HG02870 (cell line): ENCODE measurements around the gene CRB2.
"Not testable (repeated sequence)": the region's sequence is repeated elsewhere in the genome, so short reads cannot be mapped to it uniquely, and the experiment has no call there.

Source experiments
- ATAC-seq: cut with Tn5 transposase; IDR thresholded peaks from one replicate; pipeline ENCODE4 v1.9.1; 2021; ENCODE audit warnings: mild to moderate bottlenecking, moderate library complexity; ENCODE audit not compliant: unreplicated experiment

Gene CRB2

DNA sequence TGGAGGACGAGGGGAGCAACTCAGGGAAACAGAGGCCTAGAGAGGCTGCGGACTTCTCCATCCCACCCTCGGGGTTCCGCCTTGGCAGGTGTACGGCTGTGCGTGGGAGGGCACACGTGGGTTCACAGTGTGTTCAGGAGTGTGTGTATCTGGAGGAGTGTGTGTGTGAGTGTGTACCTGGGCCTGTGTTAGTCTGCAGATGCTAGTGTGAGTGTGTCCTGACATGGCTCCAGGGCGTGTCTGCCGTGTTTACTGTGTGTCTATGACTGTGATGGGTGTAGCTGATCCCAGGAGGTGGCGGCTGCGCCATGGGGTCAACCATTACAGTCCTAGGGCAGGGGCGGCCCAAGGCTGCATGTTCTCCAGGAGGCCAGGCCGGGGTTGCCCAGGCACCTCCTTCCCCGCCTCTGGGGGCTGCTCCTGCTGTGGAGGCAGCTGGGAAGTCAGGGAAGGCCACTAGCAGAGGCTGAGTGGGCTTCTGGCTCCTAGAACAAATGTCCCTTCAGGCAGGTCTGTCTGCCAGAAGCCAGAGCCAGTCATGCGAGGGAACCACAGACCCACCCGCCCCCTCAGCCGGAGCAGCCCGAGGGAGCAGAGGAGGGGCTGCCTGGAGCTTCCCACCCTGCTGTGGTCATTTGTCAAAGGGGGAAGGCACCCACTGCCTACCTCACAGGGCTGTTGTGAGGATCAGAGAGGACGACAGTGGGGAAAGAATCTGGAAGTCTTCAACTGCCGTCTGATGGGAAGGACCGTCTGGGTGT is 21.4 kb downstream of the CRB2 start:
- no peak for ATAC-seq

DNA sequence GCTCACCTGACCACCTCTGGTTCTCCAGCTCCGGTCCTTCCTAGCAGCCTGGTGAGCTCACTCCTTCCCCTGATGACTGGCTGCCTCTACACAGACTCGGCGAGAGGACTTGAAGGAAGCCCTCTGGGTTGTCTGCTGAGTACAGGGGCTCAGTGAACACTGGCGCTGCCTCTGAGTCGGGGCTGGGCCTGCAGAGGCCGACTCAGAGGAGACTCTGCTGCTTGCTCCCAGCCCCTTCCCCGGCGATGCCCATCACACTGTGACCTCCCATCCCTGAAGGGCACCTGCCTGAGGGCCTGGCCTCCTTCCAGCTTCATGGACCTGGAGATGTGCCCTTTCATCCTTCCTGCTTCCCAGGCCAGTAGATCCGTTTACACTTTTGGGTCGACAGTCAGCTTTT is 22.0 kb downstream of the CRB2 start:
- ATAC-seq: no peak

DNA sequence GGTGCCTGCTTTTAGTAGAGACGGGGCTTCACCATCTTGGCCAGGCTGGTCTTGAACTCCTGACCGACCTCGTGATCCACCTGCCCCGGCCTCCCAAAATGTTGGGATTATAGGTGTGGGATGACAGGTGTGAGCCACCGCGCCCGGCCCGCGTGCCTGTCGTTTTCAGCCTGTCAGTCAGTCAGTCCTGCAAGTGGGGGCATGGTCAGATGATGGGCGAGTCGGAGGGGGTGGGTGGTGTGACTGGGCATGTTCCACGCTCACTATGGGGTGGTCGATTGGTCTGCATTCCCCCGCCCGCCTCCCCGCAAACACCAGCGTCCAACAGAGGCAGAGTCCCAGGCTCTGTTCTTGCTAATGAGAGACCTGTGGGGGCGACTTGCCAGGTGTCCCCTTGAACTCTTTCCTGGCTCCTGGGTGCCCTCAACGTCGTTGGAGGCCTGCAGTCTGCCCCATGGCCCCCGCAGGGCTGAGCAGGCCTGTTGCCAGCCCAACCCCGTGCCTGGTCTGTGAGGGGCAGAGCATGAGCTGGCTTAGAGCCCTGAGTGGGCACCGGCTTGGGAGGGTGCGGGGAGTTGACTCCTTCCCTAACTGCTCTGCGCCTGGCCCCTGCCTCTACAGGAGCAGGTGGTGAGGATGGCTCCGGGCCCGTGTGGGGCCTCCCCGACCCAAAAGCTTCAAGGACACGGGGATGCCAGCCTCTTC is 23.1 kb downstream of the CRB2 start:
- no peak for ATAC-seq

DNA sequence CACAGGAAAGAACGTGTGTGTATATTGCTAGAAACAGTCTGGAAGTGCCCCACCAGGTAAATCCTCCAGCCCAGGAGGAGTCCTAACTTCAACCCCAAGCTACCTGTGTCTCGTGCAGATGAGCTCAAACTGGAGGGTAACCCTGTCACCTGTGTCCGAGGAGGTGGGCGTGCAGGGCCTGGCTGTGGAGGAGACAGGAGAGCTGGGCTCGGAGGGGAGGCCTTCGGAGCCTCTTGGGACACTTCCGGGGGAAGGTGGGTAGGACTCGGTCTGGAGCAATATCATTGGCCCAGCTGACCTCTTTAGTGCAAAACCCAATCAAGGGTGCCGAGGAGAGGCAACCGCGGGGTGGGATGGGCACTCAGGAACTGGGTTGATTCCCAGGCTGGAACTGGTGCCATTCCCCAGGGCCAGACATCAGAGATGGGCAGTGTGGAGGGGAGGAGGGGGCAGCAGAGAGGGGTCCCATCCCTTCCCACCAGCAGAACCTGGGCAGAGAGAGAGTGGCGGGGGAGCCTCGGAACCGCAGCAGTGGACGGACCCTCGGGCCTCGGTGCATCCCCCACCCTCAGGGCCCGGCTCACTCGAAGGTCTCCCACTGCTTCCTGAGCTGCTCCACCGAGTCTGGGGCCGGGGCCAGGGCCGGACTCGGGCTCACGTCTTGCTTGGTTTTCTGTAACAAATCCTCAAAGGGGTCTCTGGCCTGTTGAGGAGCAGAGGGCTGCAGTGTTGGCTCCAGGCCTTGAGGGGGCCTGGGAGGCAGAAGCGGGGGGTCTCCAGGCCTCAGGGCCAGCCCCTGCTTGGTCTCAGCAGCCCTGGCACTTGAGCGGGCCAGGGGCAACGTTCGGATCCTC is 25.1 kb downstream of the CRB2 start:
- no peak for ATAC-seq

DNA sequence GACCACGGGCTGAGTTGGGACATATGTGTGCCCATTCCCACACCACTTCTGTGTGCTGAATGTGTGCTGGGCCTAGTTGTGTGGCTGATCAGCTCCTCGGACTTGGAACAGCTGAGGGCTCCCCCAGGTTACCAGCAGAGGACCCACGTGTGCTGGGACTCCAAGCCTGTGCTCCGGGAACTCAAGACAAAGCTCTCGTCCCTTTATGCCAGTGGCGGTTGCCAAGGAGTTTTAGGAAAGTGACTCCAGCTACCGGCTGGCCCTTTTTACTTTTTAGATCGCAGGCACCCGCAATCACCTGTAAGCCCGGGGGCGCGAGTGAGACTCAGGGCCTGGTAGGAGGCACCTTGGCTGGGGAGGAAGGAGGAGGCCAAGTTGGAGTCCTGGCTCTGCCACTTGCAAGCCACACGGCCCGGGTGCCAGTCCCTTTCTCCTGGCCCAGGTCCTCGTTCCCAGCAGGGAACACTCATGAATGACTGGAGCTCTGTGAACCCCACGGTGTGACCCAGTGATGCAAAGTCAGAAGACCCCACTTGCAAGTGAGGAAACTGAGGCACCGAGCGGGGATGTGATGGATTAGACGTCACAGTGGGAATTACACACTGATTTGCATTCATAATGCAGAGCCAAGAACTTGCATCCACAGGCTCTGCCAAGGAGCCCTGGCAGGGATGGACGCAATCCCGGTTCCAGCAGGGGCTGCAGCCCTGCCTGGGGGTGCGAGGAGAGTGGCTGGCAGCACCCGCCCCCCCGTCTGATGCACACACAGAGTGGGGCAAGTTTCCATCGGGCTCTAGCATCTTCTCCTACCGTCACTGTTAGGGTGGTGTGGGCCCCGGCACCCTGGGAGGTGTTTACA is 26.9 kb downstream of the CRB2 start:
- no peak for ATAC-seq

DNA sequence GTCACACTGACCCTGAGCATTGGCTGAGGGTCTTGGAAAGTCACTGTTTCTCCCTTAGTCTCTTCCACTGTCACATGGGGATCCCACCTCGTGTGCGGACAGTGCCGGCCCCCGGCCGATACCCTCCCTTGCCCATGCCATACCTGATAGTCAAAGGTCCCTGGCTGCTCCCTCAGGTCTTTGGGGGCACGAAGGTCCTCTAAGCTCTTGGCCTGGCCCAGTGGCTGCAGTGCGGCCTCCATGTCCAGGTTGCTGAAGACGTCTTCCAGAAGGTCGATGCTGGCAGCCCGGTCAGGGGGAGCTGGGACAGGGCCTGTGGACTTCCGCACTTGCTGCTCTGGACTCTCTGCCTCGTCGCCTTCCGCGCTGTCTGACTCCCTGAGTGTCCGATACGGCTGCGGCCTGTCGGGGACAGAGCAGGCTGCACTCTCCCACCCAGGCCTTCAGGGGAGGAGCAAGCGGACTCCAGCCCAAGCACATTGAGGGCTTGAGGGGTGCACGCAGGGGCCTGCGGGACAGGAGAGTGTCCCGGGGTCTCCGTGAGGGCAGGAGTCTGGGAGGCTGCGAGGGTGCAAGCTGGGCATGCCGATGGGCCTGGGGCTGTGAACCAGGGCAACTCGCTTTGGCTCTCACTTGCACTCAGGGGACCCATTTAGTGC is 27.6 kb downstream of the CRB2 start:
- no peak for ATAC-seq

DNA sequence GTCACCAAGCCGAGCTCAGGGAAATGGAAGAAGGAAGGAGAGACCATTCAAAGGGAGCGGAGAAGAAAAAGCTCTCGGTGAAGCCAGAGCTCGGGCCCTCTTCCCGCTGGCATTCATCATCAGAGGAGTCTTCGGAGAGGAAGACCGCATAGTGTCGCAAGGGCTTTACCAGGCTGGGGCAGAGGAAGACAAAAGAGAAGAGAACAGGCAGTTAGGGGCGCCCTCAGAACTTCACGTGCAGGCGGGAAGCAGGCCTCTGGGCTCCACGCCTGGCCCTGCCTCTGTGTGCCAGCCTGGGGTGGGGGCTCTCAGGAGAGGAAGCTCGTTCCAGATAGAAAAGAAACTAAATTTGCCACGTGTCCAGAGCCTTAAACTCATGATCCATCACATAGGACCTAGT is 31.7 kb downstream of the CRB2 start:
- ATAC-seq: no peak

DNA sequence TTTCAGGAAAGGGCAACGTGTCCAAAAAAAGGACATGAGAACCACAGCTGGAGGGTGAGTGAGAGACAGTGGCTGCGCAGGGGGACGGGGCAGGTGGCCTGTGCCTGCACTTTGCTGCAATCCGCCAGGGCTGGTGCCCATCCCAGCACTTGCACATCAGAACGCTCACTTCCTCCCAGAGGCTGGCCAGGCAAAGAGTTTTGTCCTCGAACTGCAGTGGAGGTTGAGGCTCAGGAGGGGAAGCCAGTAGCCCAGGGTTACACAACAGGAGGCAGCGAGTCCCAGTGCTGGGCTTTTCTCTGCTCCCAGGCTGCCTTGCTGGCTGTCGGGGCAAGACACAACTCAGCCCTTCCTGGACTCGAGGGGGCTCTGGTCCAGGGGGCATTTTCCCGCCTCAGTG is 33.1 kb downstream of the CRB2 start:
- ATAC-seq: no peak

DNA sequence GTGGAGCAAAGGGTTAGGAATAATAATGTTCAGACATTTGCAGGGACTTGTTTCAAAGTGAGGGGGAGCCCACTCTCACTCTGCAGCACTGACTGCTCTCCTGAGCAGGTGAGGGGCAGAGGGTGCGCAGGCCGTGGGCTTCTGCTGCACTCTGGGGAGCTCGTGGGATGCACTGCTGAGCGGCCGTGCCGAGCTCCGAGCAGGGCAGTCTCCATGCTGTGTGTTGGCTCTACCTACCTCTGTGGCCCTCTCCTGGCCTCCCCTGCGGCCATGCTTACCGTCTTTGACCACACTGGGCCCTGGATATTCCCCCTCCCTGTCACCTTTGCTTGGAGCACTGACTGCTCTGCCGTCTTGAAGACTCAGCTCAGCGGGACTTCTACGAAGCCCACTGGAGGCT is 33.7 kb downstream of the CRB2 start:
- ATAC-seq: no peak

DNA sequence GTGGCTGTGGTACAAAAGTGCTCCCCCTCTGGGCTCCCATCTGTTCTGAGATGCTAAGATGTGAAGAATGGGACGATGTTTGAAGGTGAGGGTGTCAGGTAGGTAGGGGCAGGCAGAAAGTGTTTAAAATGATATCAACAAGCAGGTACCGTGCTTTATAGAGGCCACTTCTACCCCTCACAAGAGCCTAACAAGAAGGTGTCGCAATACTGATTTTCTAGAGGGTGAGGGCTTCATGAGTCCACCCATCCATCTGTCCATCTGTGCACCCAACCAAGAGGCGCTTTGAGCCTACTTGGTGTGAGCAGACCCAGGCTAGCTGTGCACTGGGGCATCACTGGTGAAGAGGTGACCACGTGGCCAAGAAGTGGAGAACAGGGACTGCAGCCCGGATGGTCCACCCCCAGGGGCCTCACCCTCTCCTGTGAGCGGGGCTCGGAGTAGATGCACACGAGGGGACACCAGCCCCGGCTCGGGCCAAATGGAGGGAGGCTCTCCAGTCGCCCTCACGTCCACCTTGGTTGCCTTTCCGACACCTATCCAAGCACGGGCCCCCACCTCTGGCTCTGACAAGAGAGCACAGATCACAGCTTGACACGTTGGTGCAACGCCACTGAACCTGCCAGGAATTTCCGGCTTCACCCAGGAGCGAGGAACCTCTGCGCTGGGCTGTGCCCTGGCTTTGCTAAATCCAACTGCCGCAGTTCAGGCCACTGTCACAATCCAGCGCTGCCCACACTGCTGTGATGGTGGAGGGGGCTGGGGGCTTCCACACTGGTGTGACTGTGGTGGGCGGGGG is 34.5 kb downstream of the CRB2 start:
- ATAC-seq: no peak

DNA sequence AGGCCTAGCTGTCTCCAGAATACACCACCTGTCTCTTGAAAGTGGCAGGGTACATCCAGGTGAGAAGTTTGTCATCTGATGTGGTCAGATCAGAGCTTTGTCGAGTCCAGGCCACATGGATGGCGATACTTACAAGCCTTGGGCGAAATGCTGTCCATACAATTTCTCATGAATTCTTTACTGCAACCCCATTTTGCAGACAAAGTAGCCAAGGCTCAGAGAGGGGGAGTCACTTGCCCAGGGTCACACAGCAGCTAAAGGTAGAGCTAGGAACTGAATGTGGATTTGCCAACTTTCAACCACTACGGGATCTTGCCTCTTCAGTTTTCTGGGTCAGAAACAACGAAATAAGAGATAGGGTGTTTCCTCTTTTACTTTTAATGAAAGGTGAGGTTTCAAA is 35.2 kb downstream of the CRB2 start:
- ATAC-seq: no peak

DNA sequence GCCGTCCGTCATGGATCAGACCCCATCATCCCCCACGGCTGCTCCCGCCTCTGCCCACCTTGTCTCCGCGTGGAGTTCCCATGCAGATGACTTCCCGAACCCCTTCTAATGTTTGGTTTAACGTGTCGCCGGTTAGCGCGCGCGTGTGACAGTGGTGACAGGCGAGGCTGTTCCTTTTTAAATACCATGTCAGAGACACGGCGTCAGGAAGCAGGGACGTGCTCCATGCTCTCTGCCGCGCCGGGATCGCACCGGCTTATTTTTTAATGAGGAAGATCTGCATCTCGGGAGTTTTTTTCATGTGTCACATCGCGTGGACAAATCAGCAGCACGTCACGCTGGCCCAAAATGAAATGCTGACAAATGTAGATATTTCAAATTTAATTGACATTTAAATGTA is 35.9 kb downstream of the CRB2 start:
- no peak for ATAC-seq

DNA sequence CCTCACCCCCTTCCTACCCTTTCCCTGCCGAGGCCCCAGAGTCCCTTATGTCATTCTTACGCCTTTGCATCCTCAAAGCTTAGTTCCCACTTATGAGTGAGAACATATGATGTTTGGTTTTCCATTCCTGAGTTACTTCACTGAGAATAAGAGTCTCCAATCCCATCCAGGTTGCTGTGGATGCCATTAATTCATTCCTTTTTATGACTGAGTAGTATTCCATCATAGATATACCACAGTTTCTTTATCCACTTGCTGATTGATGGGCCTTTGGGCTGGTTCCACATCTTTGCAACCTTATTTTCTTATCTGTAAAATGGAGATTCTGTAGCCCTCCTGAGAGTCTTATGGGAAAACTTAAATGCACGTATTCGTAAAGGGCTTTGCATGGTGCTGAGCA is 36.8 kb downstream of the CRB2 start:
- no peak for ATAC-seq

DNA sequence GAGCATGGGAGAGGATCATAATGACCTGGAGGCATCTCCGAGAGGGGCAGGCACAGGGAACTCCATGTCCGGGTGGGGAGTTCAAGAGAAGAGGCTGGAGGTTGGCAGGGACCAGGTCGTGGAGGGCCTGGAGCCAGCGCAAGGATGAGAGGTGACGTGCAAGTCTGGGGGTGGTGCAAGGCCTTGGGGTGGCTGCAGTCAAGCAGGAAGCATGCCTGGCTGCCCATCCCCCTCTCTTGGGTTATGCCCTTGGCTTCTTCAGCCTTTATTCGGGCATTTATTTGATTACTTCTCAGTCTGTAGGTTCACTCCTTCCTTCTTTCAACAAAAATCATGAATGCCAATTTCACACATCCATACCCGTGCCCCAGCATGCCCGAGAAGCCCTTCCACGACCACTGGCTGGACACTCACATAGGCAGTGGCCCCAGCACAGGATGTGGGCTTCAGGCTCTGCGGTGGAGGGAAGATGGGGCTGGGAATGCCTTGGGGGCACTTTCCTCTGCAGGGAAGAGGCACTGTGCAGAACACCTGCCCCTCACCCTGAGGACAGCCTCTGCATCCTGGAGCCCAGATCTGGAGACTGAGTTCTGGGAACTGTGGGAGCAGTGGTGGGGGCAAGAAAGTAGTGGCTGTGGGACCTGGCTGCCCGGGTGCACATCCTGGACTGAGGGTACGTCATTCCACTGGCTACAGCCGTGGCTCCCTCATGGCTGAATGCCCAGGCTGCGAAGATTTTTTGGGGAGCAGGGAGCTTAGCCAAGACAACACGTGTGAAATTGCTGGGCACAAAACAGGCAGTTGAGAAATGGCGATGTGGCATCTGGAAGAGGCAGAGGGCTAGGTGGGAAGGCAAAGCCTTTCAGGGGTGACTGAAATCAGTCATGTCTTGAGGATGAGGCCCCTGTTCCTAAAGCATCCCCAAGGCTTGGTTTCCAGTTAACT is 38.6 kb downstream of the CRB2 start:
- ATAC-seq: no peak

DNA sequence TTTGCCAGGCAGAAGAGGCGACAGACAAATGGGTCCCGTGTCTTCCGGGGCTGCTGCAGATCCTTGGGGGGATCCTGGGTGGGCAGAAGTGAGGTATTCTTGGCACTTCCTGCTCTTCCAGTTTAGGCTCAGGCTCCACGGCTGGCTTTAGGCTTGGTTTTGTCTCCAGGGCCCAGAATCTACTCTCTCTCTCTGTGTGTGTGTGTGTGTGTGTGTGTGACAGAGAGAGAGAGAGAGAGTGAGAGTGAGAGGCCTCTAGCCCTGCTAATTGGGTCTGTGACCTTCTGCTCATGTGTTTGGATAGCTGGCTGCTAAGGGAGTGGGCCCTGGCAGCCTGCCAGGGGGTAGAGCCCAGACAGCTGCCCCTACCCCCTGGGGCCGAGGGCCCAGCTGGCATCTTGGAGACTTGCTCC is 39.3 kb downstream of the CRB2 start:
- ATAC-seq: no peak

DNA sequence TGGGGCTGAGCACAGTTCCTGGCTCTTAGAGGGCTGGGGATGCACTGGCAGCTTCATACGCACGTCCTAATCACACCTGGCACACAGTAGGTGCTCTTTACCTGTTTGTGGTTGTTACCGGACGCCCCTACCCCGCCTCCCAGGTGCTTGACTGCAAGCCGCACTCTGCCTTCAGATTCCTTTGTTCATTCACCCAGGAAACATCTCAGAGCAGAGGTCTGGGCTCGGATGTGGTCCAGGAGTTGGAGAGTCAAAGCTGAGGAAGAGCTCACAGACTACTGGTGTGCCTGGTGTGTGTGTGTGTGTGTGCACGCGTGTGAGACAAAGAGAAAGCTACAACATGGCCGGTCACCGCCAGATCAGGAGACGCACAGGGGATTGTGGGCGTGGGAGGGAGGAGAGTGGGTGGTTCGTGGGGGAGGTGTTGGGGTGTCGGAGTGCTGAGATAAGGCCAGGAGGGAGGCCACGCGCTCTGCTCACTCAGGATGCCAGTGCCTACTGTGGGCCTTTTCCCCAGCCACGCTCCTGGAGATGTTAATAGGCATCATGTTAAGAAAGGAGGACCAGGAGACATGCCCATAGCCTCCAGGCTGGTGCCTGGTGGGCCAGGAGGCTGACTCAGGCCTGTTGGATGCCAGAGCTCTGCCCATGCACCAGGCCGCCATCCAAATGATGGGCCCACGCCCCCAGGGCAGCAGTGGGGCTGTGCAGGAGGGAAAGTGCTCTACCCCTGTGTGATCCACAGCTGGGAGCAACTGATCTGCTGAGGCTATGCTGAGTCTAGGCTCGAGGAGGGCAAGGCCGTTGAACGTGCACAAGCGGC is 39.9 kb downstream of the CRB2 start:
- no peak for ATAC-seq

DNA sequence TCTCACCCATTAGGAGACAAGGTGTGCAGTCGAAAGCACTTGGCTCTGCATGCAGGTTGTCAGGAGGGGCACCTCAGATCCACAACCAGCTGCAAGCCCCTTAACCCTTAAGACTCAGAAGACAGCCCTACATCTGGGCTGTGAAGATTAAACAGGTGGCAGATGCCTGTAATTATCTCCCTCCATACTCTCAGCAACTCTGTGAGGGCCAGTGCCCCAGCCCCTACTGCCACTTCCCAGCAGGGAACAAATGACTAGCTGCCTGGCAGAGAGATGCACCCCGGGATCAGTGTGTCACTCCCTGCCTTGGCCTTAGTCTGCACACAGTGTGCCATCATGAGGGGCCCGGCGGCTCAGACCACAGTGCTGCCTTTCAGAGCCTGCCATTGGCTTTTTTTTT is 42.0 kb downstream of the CRB2 start:
- no peak for ATAC-seq

DNA sequence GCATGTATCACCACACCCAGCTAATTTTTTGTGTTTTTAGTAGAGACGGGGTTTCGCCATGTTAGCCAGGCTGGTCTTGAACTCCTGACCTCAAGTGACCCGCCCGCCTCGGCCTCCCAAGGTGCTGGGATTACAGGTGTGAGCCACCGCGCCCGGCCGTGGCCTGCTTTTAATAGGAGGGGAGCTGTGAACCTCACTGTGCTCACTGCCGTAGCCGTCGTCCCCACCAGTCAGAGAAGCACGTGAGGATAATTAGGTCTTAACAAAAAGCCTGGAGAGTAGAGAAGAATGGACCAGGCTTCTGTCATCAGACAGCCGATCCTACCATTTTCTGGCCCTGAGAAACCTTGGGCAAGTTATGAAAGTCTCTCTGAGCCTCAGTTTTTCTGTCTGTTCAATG is 42.9 kb downstream of the CRB2 start:
- not testable (repeated sequence) for ATAC-seq
